Naive B cell (primary cell): Measurements from ENCODE around the gene CHSY1. TPM values are rescaled to one million over a fixed set of nuclear protein-coding genes. Genes with fewer than 3 reads are reported as not detected.
"Not testable (repeated sequence)": the region's sequence is repeated elsewhere in the genome, so short reads cannot be mapped to it uniquely, and the experiment has no call there.

Experiments
- ATAC-seq, 2 donors: fragments of 150-1000 bp; cut with Tn5 transposase; 2 replicates each; pipeline ENCODE4 v1.10.0; 2021; ENCODE audit warnings: low read depth in 2 of 2, mild to moderate bottlenecking in 2 of 2, moderate library complexity in 2 of 2
- DNase-seq: peaks from one replicate; pipeline ENCODE4 v3.0.0; 2022
- H3K27ac Mint-ChIP-seq, 6 donors: one replicate each; pipeline ENCODE4 v1.8.0; 2020 to 2022; ENCODE audit warnings: mild to moderate bottlenecking in 6 of 6, mixed read lengths in 6 of 6, moderate library complexity in 5 of 6, inconsistent platforms in 2 of 6
- H3K27me3 Mint-ChIP-seq, 3 donors: one replicate each; pipeline ENCODE4 v1.8.0; 2021 to 2022; ENCODE audit warnings: mixed read lengths in 3 of 3, mild to moderate bottlenecking in 1 of 3
- H3K36me3 Mint-ChIP-seq, 2 donors: one replicate each; pipeline ENCODE4 v1.8.0; 2020 to 2022; ENCODE audit warnings: mixed read lengths in 2 of 2, inconsistent platforms in 1 of 2, mild to moderate bottlenecking in 1 of 2
- H3K4me1 Mint-ChIP-seq, 3 donors: one replicate each; pipeline ENCODE4 v1.8.0; 2020 to 2022; ENCODE audit warnings: mixed read lengths in 3 of 3, inconsistent platforms in 1 of 3, mild to moderate bottlenecking in 1 of 3, moderate library complexity in 1 of 3
- H3K4me3 Mint-ChIP-seq, 8 donors: one replicate each; pipeline ENCODE4 v1.8.0; 2020 to 2022; ENCODE audit warnings: mild to moderate bottlenecking in 8 of 8, mixed read lengths in 8 of 8, moderate library complexity in 8 of 8, inconsistent platforms in 2 of 8
- H3K9me3 Mint-ChIP-seq, 7 donors: one replicate each; pipeline ENCODE4 v1.8.0; 2020 to 2022; ENCODE audit warnings: mixed read lengths in 7 of 7, mild to moderate bottlenecking in 5 of 7, inconsistent platforms in 2 of 7, moderate library complexity in 1 of 7
- polyA plus RNA-seq, 6 donors: library from polyadenylated mRNA; unstranded; fragments of 300-500 nt; fragmentation: Illumina TruSeq; gene quantifications; one replicate each; pipeline ENCODE4 v1.2.3, GENCODE V29; 2021; ENCODE audit warnings: low read depth in 6 of 6

The CHSY1 gene
- polyA plus RNA-seq, 6 donors from 2014 or later = 2.0 to 3.7 (median 2.5) TPM

GRCh38 chr15:101225658-101226057, 26.2 kb downstream of the CHSY1 start:
- H3K4me1 Mint-ChIP-seq = peaks cover 28 to 59% (median 58%) of the 10 kb centered on the region in 3 donors
- H3K27ac Mint-ChIP-seq = peak overlapping the region in 1 of 6 donors; percentile 30
- no peak overlapping the region for H3K4me3 Mint-ChIP-seq
- H3K36me3 Mint-ChIP-seq = peaks cover 25 to 36% of the 10 kb centered on the region in 2 donors
- H3K27me3 Mint-ChIP-seq = no peaks in the 10 kb centered on the region
- H3K9me3 Mint-ChIP-seq = peaks cover 5 to 22% (median 15%) of the 10 kb centered on the region in 7 donors
- DNase-seq (no peak), ATAC-seq (no peak)

- ATAC-seq (no peak), DNase-seq (no peak)
- Mint-ChIP-seq H3K9me3 (peaks cover 0 to 2% (median 0%) of the 10 kb centered on the region in 7 donors), H3K4me1 (peaks cover 39 to 66% (median 64%) of the 10 kb centered on the region in 3 donors), H3K4me3 (no peak overlapping the region), H3K27ac (peak overlapping the region in 2 of 6 donors; percentile 8 to 17), H3K36me3 (peaks cover 7 to 10% of the 10 kb centered on the region in 2 donors), H3K27me3 (no peaks in the 10 kb centered on the region)
Observed at GRCh38 chr15:101221902-101222301, 29.9 kb downstream of the CHSY1 start.

GRCh38 chr15:101220060-101220459, 31.8 kb downstream of the CHSY1 start:
- H3K4me3 Mint-ChIP-seq = peak overlapping the region in 1 of 8 donors; percentile 9
- no peaks in the 10 kb centered on the region for H3K27me3 Mint-ChIP-seq
- H3K36me3 Mint-ChIP-seq = peaks cover 0 to 7% of the 10 kb centered on the region in 2 donors
- H3K4me1 Mint-ChIP-seq = peaks cover 41 to 63% (median 61%) of the 10 kb centered on the region in 3 donors
- DNase-seq = no peak
- peak overlapping the region in 2 of 6 donors; percentile 29 to 39 for H3K27ac Mint-ChIP-seq
- ATAC-seq = no peak
- H3K9me3 Mint-ChIP-seq = no peaks in the 10 kb centered on the region

GRCh38 chr15:101219441-101219840, 32.4 kb downstream of the CHSY1 start:
- Mint-ChIP-seq H3K27ac (peak overlapping the region in 1 of 6 donors; percentile 3), H3K4me1 (peaks cover 38 to 57% (median 55%) of the 10 kb centered on the region in 3 donors), H3K36me3 (peaks cover 0 to 5% of the 10 kb centered on the region in 2 donors), H3K4me3 (no peak overlapping the region), H3K9me3 (no peaks in the 10 kb centered on the region), H3K27me3 (no peaks in the 10 kb centered on the region)
- no peak for DNase-seq
- ATAC-seq = no peak

GRCh38 chr15:101217446-101217845, 34.4 kb downstream of the CHSY1 start:
- H3K27me3 Mint-ChIP-seq = no peaks in the 10 kb centered on the region
- no peak for ATAC-seq
- no peaks in the 10 kb centered on the region for H3K36me3 Mint-ChIP-seq
- DNase-seq = no peak
- peak overlapping the region in 1 of 8 donors; percentile 21 for H3K4me3 Mint-ChIP-seq
- no peaks in the 10 kb centered on the region for H3K9me3 Mint-ChIP-seq
- no peak overlapping the region for H3K27ac Mint-ChIP-seq
- H3K4me1 Mint-ChIP-seq = peaks cover 50 to 62% (median 55%) of the 10 kb centered on the region in 3 donors

- Mint-ChIP-seq H3K27ac (peak overlapping the region in 1 of 6 donors; percentile 70), H3K4me3 (no peak overlapping the region), H3K9me3 (no peaks in the 10 kb centered on the region), H3K27me3 (no peaks in the 10 kb centered on the region), H3K36me3 (no peaks in the 10 kb centered on the region), H3K4me1 (peaks cover 53 to 68% (median 60%) of the 10 kb centered on the region in 3 donors)
- no peak for DNase-seq
- no peak for ATAC-seq
Observed at GRCh38 chr15:101216100-101216499, 35.7 kb downstream of the CHSY1 start.

GRCh38 chr15:101215681-101216080, 36.2 kb downstream of the CHSY1 start:
- Mint-ChIP-seq H3K36me3 (no peaks in the 10 kb centered on the region), H3K4me1 (peaks cover 51 to 66% (median 62%) of the 10 kb centered on the region in 3 donors), H3K9me3 (no peaks in the 10 kb centered on the region), H3K27ac (no peak overlapping the region), H3K27me3 (no peaks in the 10 kb centered on the region), H3K4me3 (no peak overlapping the region)
- DNase-seq (no peak), ATAC-seq (no peak)

GRCh38 chr15:101214435-101215097, 37.3 kb downstream of the CHSY1 start:
- not testable (repeated sequence) for H3K4me3 Mint-ChIP-seq, H3K27ac Mint-ChIP-seq
- H3K4me1 Mint-ChIP-seq = peaks cover 53 to 67% (median 65%) of the 10 kb centered on the region in 3 donors

GRCh38 chr15:101213570-101213969, 38.3 kb downstream of the CHSY1 start:
- Mint-ChIP-seq H3K4me1 (peaks cover 62 to 75% (median 62%) of the 10 kb centered on the region in 3 donors), H3K9me3 (no peaks in the 10 kb centered on the region), H3K36me3 (no peaks in the 10 kb centered on the region), H3K27me3 (no peaks in the 10 kb centered on the region), H3K27ac (peak overlapping the region in 1 of 6 donors; percentile 2), H3K4me3 (no peak overlapping the region)
- no peak for DNase-seq
- no peak for ATAC-seq

More at GRCh38 chr15:101214435-101215097, 37.3 kb downstream of the CHSY1 start:
- H3K9me3 Mint-ChIP-seq, H3K36me3 Mint-ChIP-seq, ATAC-seq, DNase-seq, H3K27me3 Mint-ChIP-seq: not testable (repeated sequence)

- Mint-ChIP-seq H3K36me3 (peaks cover 0 to under 1% of the 10 kb centered on the region in 2 donors), H3K4me1 (peaks cover 62 to 75% (median 67%) of the 10 kb centered on the region in 3 donors), H3K9me3 (no peaks in the 10 kb centered on the region), H3K27ac (peak overlapping the region in 1 of 6 donors; percentile 2), H3K4me3 (no peak overlapping the region), H3K27me3 (no peaks in the 10 kb centered on the region)
- DNase-seq (no peak), ATAC-seq (no peak)
Observed at GRCh38 chr15:101213147-101213546, 38.7 kb downstream of the CHSY1 start.

GRCh38 chr15:101211897-101212296, 40.0 kb downstream of the CHSY1 start:
- DNase-seq (no peak), ATAC-seq (no peak)
- Mint-ChIP-seq H3K27me3 (no peaks in the 10 kb centered on the region), H3K27ac (peak overlapping the region in 2 of 6 donors; percentile 4 to 20), H3K9me3 (peaks cover 0 to 2% (median 0%) of the 10 kb centered on the region in 7 donors), H3K36me3 (peaks cover 0 to 7% of the 10 kb centered on the region in 2 donors), H3K4me3 (no peak overlapping the region), H3K4me1 (peaks cover 63 to 74% (median 65%) of the 10 kb centered on the region in 3 donors)

GRCh38 chr15:101210466-101210865, 41.4 kb downstream of the CHSY1 start:
- DNase-seq = no peak
- peak overlapping the region in 2 of 8 donors; percentile 15 to 35 for H3K4me3 Mint-ChIP-seq
- H3K27ac Mint-ChIP-seq = peak overlapping the region in 3 of 6 donors; percentile 64 to 92 (median 87)
- H3K4me1 Mint-ChIP-seq = peaks cover 61 to 72% (median 71%) of the 10 kb centered on the region in 3 donors
- peaks cover 0 to 2% (median 0%) of the 10 kb centered on the region in 7 donors for H3K9me3 Mint-ChIP-seq
- no peak for ATAC-seq
- no peaks in the 10 kb centered on the region for H3K27me3 Mint-ChIP-seq
- H3K36me3 Mint-ChIP-seq = peaks cover 0 to 7% of the 10 kb centered on the region in 2 donors

- Mint-ChIP-seq H3K36me3 (peaks cover 0 to 7% of the 10 kb centered on the region in 2 donors), H3K27me3 (no peaks in the 10 kb centered on the region), H3K4me3 (peak overlapping the region in 2 of 8 donors; percentile 15 to 35), H3K27ac (peak overlapping the region in 3 of 6 donors; percentile 64 to 92 (median 87)), H3K4me1 (peaks cover 64 to 75% (median 74%) of the 10 kb centered on the region in 3 donors), H3K9me3 (peaks cover 0 to 2% (median 0%) of the 10 kb centered on the region in 7 donors)
- DNase-seq = no peak
- ATAC-seq = no peak
Observed at GRCh38 chr15:101210058-101210457, 41.8 kb downstream of the CHSY1 start.
